ENCODE data around the gene RIC1. TPM values are rescaled to one million over a fixed set of nuclear protein-coding genes. Genes with fewer than 3 reads are reported as not detected.
"Not testable (repeated sequence)": the region's sequence is repeated elsewhere in the genome, so short reads cannot be mapped to it uniquely, and the experiment has no call there.

The RIC1 gene
- polyA plus RNA-seq, 1 donor, result 19.4 TPM

- DNase-seq, result no peak
- 48% methylated on average over 3 of the region's 3 CpGs for WGBS (ENCODE audit: insufficient coverage, low lambda C conversion rate)
- H3K36me3 ChIP-seq (ENCODE audit: control insufficient read depth, insufficient read depth, low read length), result peaks cover 10% of the 10 kb centered on the region
Measured at GRCh38 chr9:5719100-5719926, 90.4 kb downstream of the RIC1 start.

GRCh38 chr9:5720151-5720550 lies 91.2 kb downstream of the RIC1 start:
- no peak overlapping the region for H3K27ac ChIP-seq (ENCODE audit: low read length)
- H3K9me3 ChIP-seq (ENCODE audit: control insufficient read depth, low read depth, low read length), result no peaks in the 10 kb centered on the region
- no peaks in the 10 kb centered on the region for H3K27me3 ChIP-seq (ENCODE audit: control insufficient read depth, insufficient read depth, low read length)
- H3K36me3 ChIP-seq (ENCODE audit: control insufficient read depth, insufficient read depth, low read length), result peaks cover 10% of the 10 kb centered on the region
- no peaks in the 10 kb centered on the region for H3K4me1 ChIP-seq (ENCODE audit: control insufficient read depth, insufficient read depth, low read length)
- 100% methylated on average over 1 of the region's 1 CpG for WGBS (ENCODE audit: insufficient coverage, low lambda C conversion rate)
- DNase-seq, result no peak
- H3K4me3 ChIP-seq (ENCODE audit: low read length), result no peak overlapping the region

More at GRCh38 chr9:5719100-5719926, 90.4 kb downstream of the RIC1 start:
- Histone ChIP-seq H3K27ac (ENCODE audit: low read length) (no peak overlapping the region), H3K4me1 (ENCODE audit: control insufficient read depth, insufficient read depth, low read length) (no peaks in the 10 kb centered on the region), H3K27me3 (ENCODE audit: control insufficient read depth, insufficient read depth, low read length) (no peaks in the 10 kb centered on the region), H3K9me3 (ENCODE audit: control insufficient read depth, low read depth, low read length) (no peaks in the 10 kb centered on the region), H3K4me3 (ENCODE audit: low read length) (no peak overlapping the region)

GRCh38 chr9:5721279-5722087 lies 92.6 kb downstream of the RIC1 start:
- Histone ChIP-seq H3K27me3 (ENCODE audit: control insufficient read depth, insufficient read depth, low read length) (no peaks in the 10 kb centered on the region), H3K4me1 (ENCODE audit: control insufficient read depth, insufficient read depth, low read length) (no peaks in the 10 kb centered on the region), H3K9me3 (ENCODE audit: control insufficient read depth, low read depth, low read length) (no peaks in the 10 kb centered on the region), H3K36me3 (ENCODE audit: control insufficient read depth, insufficient read depth, low read length) (peaks cover 10% of the 10 kb centered on the region), H3K27ac (ENCODE audit: low read length) (no peak overlapping the region), H3K4me3 (ENCODE audit: low read length) (no peak overlapping the region)
- no peak for DNase-seq
- WGBS (ENCODE audit: insufficient coverage, low lambda C conversion rate), result 90% methylated on average over 2 of the region's 18 CpGs

- H3K9me3 ChIP-seq (ENCODE audit: control insufficient read depth, low read depth, low read length); H3K4me3 ChIP-seq (ENCODE audit: low read length); H3K4me1 ChIP-seq (ENCODE audit: control insufficient read depth, insufficient read depth, low read length); H3K27ac ChIP-seq (ENCODE audit: low read length); DNase-seq; H3K27me3 ChIP-seq (ENCODE audit: control insufficient read depth, insufficient read depth, low read length): not testable (repeated sequence)
- peaks cover 14% of the 10 kb centered on the region for H3K36me3 ChIP-seq (ENCODE audit: control insufficient read depth, insufficient read depth, low read length)
- no CpG with 5 or more reads among the region's 4 CpGs for WGBS (ENCODE audit: insufficient coverage, low lambda C conversion rate)
Measured at GRCh38 chr9:5722679-5723078, 93.8 kb downstream of the RIC1 start.

- peak; percentile 0 to 21 for DNase-seq
- Histone ChIP-seq H3K36me3 (ENCODE audit: control insufficient read depth, insufficient read depth, low read length) (peaks cover 14% of the 10 kb centered on the region), H3K9me3 (ENCODE audit: control insufficient read depth, low read depth, low read length) (no peaks in the 10 kb centered on the region), H3K27me3 (ENCODE audit: control insufficient read depth, insufficient read depth, low read length) (no peaks in the 10 kb centered on the region), H3K27ac (ENCODE audit: low read length) (no peak overlapping the region), H3K4me3 (ENCODE audit: low read length) (no peak overlapping the region), H3K4me1 (ENCODE audit: control insufficient read depth, insufficient read depth, low read length) (no peaks in the 10 kb centered on the region)
- WGBS (ENCODE audit: insufficient coverage, low lambda C conversion rate), result 100% methylated on average over 1 of the region's 2 CpGs
Measured at GRCh38 chr9:5735072-5735471, 106.2 kb downstream of the RIC1 start.

- Histone ChIP-seq H3K4me1 (ENCODE audit: control insufficient read depth, insufficient read depth, low read length) (no peaks in the 10 kb centered on the region), H3K36me3 (ENCODE audit: control insufficient read depth, insufficient read depth, low read length) (peaks cover 18% of the 10 kb centered on the region), H3K4me3 (ENCODE audit: low read length) (no peak overlapping the region), H3K27ac (ENCODE audit: low read length) (no peak overlapping the region), H3K27me3 (ENCODE audit: control insufficient read depth, insufficient read depth, low read length) (no peaks in the 10 kb centered on the region), H3K9me3 (ENCODE audit: control insufficient read depth, low read depth, low read length) (no peaks in the 10 kb centered on the region)
- no peak for DNase-seq
- 50% methylated on average over 2 of the region's 2 CpGs for WGBS (ENCODE audit: insufficient coverage, low lambda C conversion rate)
Measured at GRCh38 chr9:5736563-5737346, 107.8 kb downstream of the RIC1 start.

GRCh38 chr9:5743109-5743508 lies 114.2 kb downstream of the RIC1 start:
- no peaks in the 10 kb centered on the region for H3K27me3 ChIP-seq (ENCODE audit: control insufficient read depth, insufficient read depth, low read length)
- 95% methylated on average over 3 of the region's 3 CpGs for WGBS (ENCODE audit: insufficient coverage, low lambda C conversion rate)
- no peaks in the 10 kb centered on the region for H3K9me3 ChIP-seq (ENCODE audit: control insufficient read depth, low read depth, low read length)
- H3K4me1 ChIP-seq (ENCODE audit: control insufficient read depth, insufficient read depth, low read length), result no peaks in the 10 kb centered on the region
- H3K27ac ChIP-seq (ENCODE audit: low read length), result no peak overlapping the region
- H3K36me3 ChIP-seq (ENCODE audit: control insufficient read depth, insufficient read depth, low read length), result peaks cover 37% of the 10 kb centered on the region
- H3K4me3 ChIP-seq (ENCODE audit: low read length), result no peak overlapping the region
- no peak for DNase-seq

GRCh38 chr9:5748438-5748837 lies 119.5 kb downstream of the RIC1 start:
- no CpG with 5 or more reads among the region's 1 CpG for WGBS (ENCODE audit: insufficient coverage, low lambda C conversion rate)
- H3K27me3 ChIP-seq (ENCODE audit: control insufficient read depth, insufficient read depth, low read length), result no peaks in the 10 kb centered on the region
- no peak for DNase-seq
- no peaks in the 10 kb centered on the region for H3K9me3 ChIP-seq (ENCODE audit: control insufficient read depth, low read depth, low read length)
- peaks cover 29% of the 10 kb centered on the region for H3K36me3 ChIP-seq (ENCODE audit: control insufficient read depth, insufficient read depth, low read length)
- H3K27ac ChIP-seq (ENCODE audit: low read length), result no peak overlapping the region
- no peak overlapping the region for H3K4me3 ChIP-seq (ENCODE audit: low read length)
- H3K4me1 ChIP-seq (ENCODE audit: control insufficient read depth, insufficient read depth, low read length), result no peaks in the 10 kb centered on the region

- H3K27me3 ChIP-seq (ENCODE audit: control insufficient read depth, insufficient read depth, low read length), result no peaks in the 10 kb centered on the region
- no peaks in the 10 kb centered on the region for H3K4me1 ChIP-seq (ENCODE audit: control insufficient read depth, insufficient read depth, low read length)
- no peak overlapping the region for H3K4me3 ChIP-seq (ENCODE audit: low read length)
- no peak overlapping the region for H3K27ac ChIP-seq (ENCODE audit: low read length)
- peaks cover 25% of the 10 kb centered on the region for H3K36me3 ChIP-seq (ENCODE audit: control insufficient read depth, insufficient read depth, low read length)
- 95% methylated on average over 3 of the region's 4 CpGs for WGBS (ENCODE audit: insufficient coverage, low lambda C conversion rate)
- H3K9me3 ChIP-seq (ENCODE audit: control insufficient read depth, low read depth, low read length), result no peaks in the 10 kb centered on the region
- no peak for DNase-seq
Measured at GRCh38 chr9:5749306-5749705, 120.4 kb downstream of the RIC1 start.

- 60% methylated on average over 1 of the region's 1 CpG for whole genome bisulfite sequencing (ENCODE audit: insufficient coverage, low lambda C conversion rate)
- no peak overlapping the region for H3K4me3 ChIP-seq (ENCODE audit: low read length)
- no peaks in the 10 kb centered on the region for H3K4me1 ChIP-seq (ENCODE audit: control insufficient read depth, insufficient read depth, low read length)
- peak; percentile 15 to 34 for DNase-seq
- H3K9me3 ChIP-seq (ENCODE audit: control insufficient read depth, low read depth, low read length), result no peaks in the 10 kb centered on the region
- H3K27ac ChIP-seq (ENCODE audit: low read length), result no peak overlapping the region
- peaks cover 21% of the 10 kb centered on the region for H3K36me3 ChIP-seq (ENCODE audit: control insufficient read depth, insufficient read depth, low read length)
- H3K27me3 ChIP-seq (ENCODE audit: control insufficient read depth, insufficient read depth, low read length), result no peaks in the 10 kb centered on the region
Measured at GRCh38 chr9:5750569-5750968, 121.7 kb downstream of the RIC1 start.
